Spleen (tissue), 7 donors: Measurements from ENCODE around the gene SHC2.

Experiments used
- POLR2AphosphoS5 ChIP-seq, 3 donors: sonication (generic); formaldehyde crosslinking; IDR thresholded peaks; one replicate each; pipeline ENCODE4 v1.5.1; 2017; ENCODE audit warnings: antibody characterized with exemption in 3 of 3
- TF ChIP-seq, protein P1 (sequence below), 11 experiments: fragments of 200-600 bp in 7 of 11; fragments of 450-650 bp in 4 of 11; sonication (generic) in 4 of 11; IDR thresholded peaks in 8 of 11; conservative IDR thresholded peaks in 3 of 11; 1 replicate in 7 of 11; 2 replicates in 4 of 11; pipeline versions ENCODE4 v1.4.0 to v1.8.0; 2016 to 2021; ENCODE audit warnings: antibody characterized with exemption in 11 of 11, inconsistent platforms in 4 of 11, mild to moderate bottlenecking in 1 of 11
- donor health status: DM: no; HTN: no; CAD: no; lungs with moderate emphysema.
- donor health status: DM: no; HTN: no; CAD: no.
- donor health status: DM: no; HTN: no; CAD: no.

DNA sequence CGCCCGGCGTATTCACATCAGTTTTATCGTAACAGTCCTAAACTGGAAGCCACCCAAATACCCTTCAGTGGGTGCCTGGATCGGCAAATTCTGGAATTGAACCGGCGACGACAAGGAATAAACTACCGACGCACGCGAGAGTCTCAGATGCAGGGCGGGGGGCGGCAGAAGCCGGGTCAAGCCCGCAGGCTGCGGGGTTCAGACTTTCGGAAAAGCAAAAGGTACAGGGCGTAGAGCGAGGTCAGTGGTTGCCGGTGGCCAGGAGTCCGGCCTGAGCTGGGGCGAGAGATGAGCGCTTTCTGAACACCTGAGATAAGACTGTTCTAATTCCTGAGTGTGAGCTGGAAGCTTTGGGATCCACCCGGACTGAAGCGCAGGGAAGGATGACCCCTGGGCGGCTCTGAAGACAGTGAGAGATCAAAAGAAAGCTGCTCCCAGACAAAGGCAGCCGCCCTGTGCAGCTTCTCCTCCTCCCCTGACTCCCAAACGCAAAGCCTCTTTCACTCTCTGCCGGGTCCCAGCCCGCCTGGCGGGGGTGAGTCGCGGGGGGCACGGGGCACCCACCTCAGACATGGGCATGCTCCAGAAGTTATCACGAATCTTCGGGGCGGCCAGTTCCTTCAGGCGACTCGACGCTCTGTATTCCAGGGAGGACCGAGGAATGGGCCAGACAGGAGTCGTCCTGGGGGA is 90.0 kb downstream of the SHC2 start:
- no peak for TF ChIP-seq POLR2AphosphoS5 (IDR thresholded peaks at IDR 0.05)
- TF ChIP-seq, protein P1, sequence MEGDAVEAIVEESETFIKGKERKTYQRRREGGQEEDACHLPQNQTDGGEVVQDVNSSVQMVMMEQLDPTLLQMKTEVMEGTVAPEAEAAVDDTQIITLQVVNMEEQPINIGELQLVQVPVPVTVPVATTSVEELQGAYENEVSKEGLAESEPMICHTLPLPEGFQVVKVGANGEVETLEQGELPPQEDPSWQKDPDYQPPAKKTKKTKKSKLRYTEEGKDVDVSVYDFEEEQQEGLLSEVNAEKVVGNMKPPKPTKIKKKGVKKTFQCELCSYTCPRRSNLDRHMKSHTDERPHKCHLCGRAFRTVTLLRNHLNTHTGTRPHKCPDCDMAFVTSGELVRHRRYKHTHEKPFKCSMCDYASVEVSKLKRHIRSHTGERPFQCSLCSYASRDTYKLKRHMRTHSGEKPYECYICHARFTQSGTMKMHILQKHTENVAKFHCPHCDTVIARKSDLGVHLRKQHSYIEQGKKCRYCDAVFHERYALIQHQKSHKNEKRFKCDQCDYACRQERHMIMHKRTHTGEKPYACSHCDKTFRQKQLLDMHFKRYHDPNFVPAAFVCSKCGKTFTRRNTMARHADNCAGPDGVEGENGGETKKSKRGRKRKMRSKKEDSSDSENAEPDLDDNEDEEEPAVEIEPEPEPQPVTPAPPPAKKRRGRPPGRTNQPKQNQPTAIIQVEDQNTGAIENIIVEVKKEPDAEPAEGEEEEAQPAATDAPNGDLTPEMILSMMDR (IDR thresholded peaks at IDR 0.05 in 8 of 11, conservative IDR thresholded peaks at IDR 0.05 in 3 of 11): no peak
